Body of pancreas (tissue), 4 donors: ENCODE data around the gene TLE1.

Experiments used
- POLR2A ChIP-seq, 3 donors: fragments of 450-650 bp; IDR thresholded peaks; one replicate each; pipeline ENCODE4 v1.6.1; 2016; ENCODE audit warnings: antibody characterized with exemption in 3 of 3, mild to moderate bottlenecking in 2 of 3
- TF ChIP-seq, protein P1 (sequence below), 7 experiments: fragments of 450-650 bp in 4 of 7; fragments of 200-600 bp in 3 of 7; sonication (generic) in 3 of 7; IDR thresholded peaks; one replicate each; pipeline ENCODE4 v1.5.1; 2016 to 2019; ENCODE audit warnings: antibody characterized with exemption in 7 of 7

DNA sequence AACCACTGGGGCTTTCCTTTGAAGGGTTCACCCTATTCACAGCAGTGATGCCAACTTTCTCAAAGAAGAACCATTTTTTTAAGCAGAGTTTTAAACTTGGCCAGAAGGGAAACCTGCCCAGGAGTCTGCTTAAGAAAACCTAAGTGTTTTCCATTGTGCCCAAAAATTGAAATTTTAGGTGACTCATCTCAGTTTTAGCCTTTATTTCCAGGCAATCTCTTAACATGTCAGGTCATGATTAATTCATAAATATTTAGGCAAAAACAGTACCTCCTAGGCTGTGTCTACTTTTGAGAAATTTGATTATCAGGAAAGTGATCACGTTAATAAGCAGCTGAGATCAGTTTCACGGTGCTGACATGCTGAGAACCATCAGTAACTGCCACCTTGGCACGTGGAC lies 61.9 kb downstream of the TLE1 start:
- TF ChIP-seq, protein P1, sequence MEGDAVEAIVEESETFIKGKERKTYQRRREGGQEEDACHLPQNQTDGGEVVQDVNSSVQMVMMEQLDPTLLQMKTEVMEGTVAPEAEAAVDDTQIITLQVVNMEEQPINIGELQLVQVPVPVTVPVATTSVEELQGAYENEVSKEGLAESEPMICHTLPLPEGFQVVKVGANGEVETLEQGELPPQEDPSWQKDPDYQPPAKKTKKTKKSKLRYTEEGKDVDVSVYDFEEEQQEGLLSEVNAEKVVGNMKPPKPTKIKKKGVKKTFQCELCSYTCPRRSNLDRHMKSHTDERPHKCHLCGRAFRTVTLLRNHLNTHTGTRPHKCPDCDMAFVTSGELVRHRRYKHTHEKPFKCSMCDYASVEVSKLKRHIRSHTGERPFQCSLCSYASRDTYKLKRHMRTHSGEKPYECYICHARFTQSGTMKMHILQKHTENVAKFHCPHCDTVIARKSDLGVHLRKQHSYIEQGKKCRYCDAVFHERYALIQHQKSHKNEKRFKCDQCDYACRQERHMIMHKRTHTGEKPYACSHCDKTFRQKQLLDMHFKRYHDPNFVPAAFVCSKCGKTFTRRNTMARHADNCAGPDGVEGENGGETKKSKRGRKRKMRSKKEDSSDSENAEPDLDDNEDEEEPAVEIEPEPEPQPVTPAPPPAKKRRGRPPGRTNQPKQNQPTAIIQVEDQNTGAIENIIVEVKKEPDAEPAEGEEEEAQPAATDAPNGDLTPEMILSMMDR (IDR thresholded peaks at IDR 0.05), result no peak
- no peak for TF ChIP-seq POLR2A (IDR thresholded peaks at IDR 0.05)
